Suprapubic skin (tissue), 3 donors: ENCODE measurements around the gene MYO16.

Experiments
- POLR2A ChIP-seq, 2 donors: fragments of 450-650 bp; IDR thresholded peaks; one replicate each; pipeline ENCODE4 v1.6.1; 2017; ENCODE audit warnings: antibody characterized with exemption in 2 of 2, mild to moderate bottlenecking in 2 of 2, moderate library complexity in 2 of 2
- TF ChIP-seq, protein P1 (sequence below), 2 donors: fragments of 200-600 bp in 1 of 2; fragments of 450-650 bp in 1 of 2; sonication (generic) in 1 of 2; IDR thresholded peaks; one replicate each; pipeline ENCODE4 v1.5.1; 2016 to 2019; ENCODE audit warnings: antibody characterized with exemption in 2 of 2, mild to moderate bottlenecking in 1 of 2, moderate library complexity in 1 of 2

DNA sequence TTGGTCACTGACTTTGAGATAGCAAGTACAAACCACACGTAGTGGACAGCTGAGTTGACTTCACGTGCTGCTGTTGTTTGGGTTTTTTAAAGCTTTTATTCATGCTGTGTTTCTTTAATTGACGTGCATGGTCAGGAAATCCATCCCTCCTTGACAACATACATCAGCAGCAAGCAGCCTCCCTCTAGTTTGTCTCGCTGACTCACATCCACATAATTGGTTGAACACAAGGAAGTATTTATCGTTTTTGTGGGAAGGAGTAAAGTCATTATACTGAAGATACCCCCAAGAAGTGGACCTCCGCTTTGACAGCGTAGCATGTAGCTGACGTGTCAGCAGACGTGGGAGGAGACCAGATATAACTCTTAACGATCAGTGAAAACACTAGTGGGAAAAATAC is 355.8 kb downstream of the MYO16 start:
- TF ChIP-seq, protein P1, sequence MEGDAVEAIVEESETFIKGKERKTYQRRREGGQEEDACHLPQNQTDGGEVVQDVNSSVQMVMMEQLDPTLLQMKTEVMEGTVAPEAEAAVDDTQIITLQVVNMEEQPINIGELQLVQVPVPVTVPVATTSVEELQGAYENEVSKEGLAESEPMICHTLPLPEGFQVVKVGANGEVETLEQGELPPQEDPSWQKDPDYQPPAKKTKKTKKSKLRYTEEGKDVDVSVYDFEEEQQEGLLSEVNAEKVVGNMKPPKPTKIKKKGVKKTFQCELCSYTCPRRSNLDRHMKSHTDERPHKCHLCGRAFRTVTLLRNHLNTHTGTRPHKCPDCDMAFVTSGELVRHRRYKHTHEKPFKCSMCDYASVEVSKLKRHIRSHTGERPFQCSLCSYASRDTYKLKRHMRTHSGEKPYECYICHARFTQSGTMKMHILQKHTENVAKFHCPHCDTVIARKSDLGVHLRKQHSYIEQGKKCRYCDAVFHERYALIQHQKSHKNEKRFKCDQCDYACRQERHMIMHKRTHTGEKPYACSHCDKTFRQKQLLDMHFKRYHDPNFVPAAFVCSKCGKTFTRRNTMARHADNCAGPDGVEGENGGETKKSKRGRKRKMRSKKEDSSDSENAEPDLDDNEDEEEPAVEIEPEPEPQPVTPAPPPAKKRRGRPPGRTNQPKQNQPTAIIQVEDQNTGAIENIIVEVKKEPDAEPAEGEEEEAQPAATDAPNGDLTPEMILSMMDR (IDR thresholded peaks at IDR 0.05): no peak
- TF ChIP-seq POLR2A (IDR thresholded peaks at IDR 0.05): no peak
